CD4-positive, alpha-beta T cell treated with Interleukin-1 beta for 1 hour (primary cell): ENCODE data around the gene CYTH3.
A peak's percentile ranks its signal among the peaks of the same experiment; 100 is the strongest.
"Not testable (repeated sequence)": the region's sequence is repeated elsewhere in the genome, so short reads cannot be mapped to it uniquely, and the experiment has no call there.

Experiments used
- DNase-seq, 2 donors: peaks; one replicate each; pipeline ENCODE4 v3.0.0-alpha.2; 2020 to 2022

CYTH3 gene

GRCh38 chr7:6256677-6257535, 15.5 kb downstream of the CYTH3 start:
- DNase-seq, result no peak

- DNase-seq, result no peak
Measured at GRCh38 chr7:6256109-6256483, 16.3 kb downstream of the CYTH3 start.

GRCh38 chr7:6254866-6255265, 17.6 kb downstream of the CYTH3 start:
- DNase-seq, result no peak

GRCh38 chr7:6252748-6253147, 19.7 kb downstream of the CYTH3 start:
- DNase-seq, result no peak

GRCh38 chr7:6252341-6252746, 20.1 kb downstream of the CYTH3 start:
- DNase-seq, result no peak

GRCh38 chr7:6251653-6252052, 20.8 kb downstream of the CYTH3 start:
- no peak for DNase-seq

GRCh38 chr7:6250364-6250833, 22.0 kb downstream of the CYTH3 start:
- DNase-seq, result no peak

- no peak for DNase-seq
Measured at GRCh38 chr7:6249043-6249442, 23.4 kb downstream of the CYTH3 start.

GRCh38 chr7:6248581-6248980, 23.8 kb downstream of the CYTH3 start:
- no peak for DNase-seq

- DNase-seq, result no peak
Measured at GRCh38 chr7:6246251-6246917, 26.0 kb downstream of the CYTH3 start.

GRCh38 chr7:6244021-6244420, 28.4 kb downstream of the CYTH3 start:
- no peak for DNase-seq

GRCh38 chr7:6243168-6243567, 29.3 kb downstream of the CYTH3 start:
- DNase-seq, result no peak

- DNase-seq, result no peak
Measured at GRCh38 chr7:6242561-6242960, 29.9 kb downstream of the CYTH3 start.

GRCh38 chr7:6241607-6241973, 30.8 kb downstream of the CYTH3 start:
- DNase-seq, result peak in 1 of 2 donors; percentile 14

- DNase-seq, result no peak
Measured at GRCh38 chr7:6238309-6238925, 34.0 kb downstream of the CYTH3 start.

GRCh38 chr7:6237730-6238129, 34.7 kb downstream of the CYTH3 start:
- DNase-seq, result no peak

- no peak for DNase-seq
Measured at GRCh38 chr7:6237011-6237410, 35.4 kb downstream of the CYTH3 start.

GRCh38 chr7:6235029-6235871, 37.2 kb downstream of the CYTH3 start:
- no peak for DNase-seq

- DNase-seq, result no peak
Measured at GRCh38 chr7:6234384-6234783, 38.0 kb downstream of the CYTH3 start.

GRCh38 chr7:6232534-6232933, 39.9 kb downstream of the CYTH3 start:
- DNase-seq, result peak in 1 of 2 donors; percentile 62

GRCh38 chr7:6232116-6232515, 40.3 kb downstream of the CYTH3 start:
- DNase-seq, result no peak

- DNase-seq, result no peak
Measured at GRCh38 chr7:6231184-6231583, 41.2 kb downstream of the CYTH3 start.

GRCh38 chr7:6229284-6229683, 43.1 kb downstream of the CYTH3 start:
- DNase-seq, result not testable (repeated sequence)
